H1 (cell line): ENCODE results near the gene DPT. TPM values are rescaled to one million over a fixed set of nuclear protein-coding genes. Genes with fewer than 3 reads are reported as not detected.

Source experiments
- CTCF ChIA-PET: fragments of 300-600 bp; sonication (Branson Sonifier 250); formaldehyde crosslinking; loops from one replicate; lab custom pipeline; 2021; ENCODE audit not compliant: partially characterized antibody; lab: Charles Lee
- POLR2A ChIA-PET: fragments of 300-600 bp; sonication (Branson Sonifier 250); formaldehyde crosslinking; loops from one replicate; lab custom pipeline; 2021; ENCODE audit warnings: inconsistent platforms; ENCODE audit not compliant: partially characterized antibody; lab: Charles Lee
- DNase-seq, 2 experiments: peaks; one replicate each; pipeline versions ENCODE4 v3.0.0 to v3.0.0-alpha.2; 2010 to 2022; ENCODE audit warnings: low spot score in 2 of 2, low read depth in 1 of 2, mixed read lengths in 1 of 2
- FAIRE-seq: peaks from 2 replicates; lab custom pipeline; 2011; peaks lifted over from hg19 to GRCh38; lab: Jason Lieb, UNC
- H2AFZ ChIP-seq: 2 replicates; pipeline ENCODE4 v1.8.1; 2012; ENCODE audit warnings: low read length, inconsistent platforms
- H2AK5ac ChIP-seq: 2 replicates; pipeline ENCODE4 v1.6.1; 2013; ENCODE audit warnings: low read depth, low read length
- H2BK120ac ChIP-seq: replicated peaks from 2 replicates; pipeline ENCODE3; 2013; ENCODE audit warnings: low read depth, low read length, inconsistent platforms
- H2BK12ac ChIP-seq: 2 replicates; pipeline ENCODE4 v1.6.1; 2013; ENCODE audit warnings: low read depth, low read length
- H2BK15ac ChIP-seq: 2 replicates; pipeline ENCODE4 v1.6.1; 2013; ENCODE audit warnings: low read length
- H2BK20ac ChIP-seq: 2 replicates; pipeline ENCODE4 v1.6.1; 2013; ENCODE audit warnings: low read length
- H2BK5ac ChIP-seq: 2 replicates; pipeline ENCODE4 v1.6.1; 2013; ENCODE audit warnings: low read depth, low read length
- H3K14ac ChIP-seq: 2 replicates; pipeline ENCODE4 v1.6.1; 2013; ENCODE audit warnings: inconsistent platforms; ENCODE audit not compliant: insufficient read length
- H3K18ac ChIP-seq: 2 replicates; pipeline ENCODE4 v1.6.1; 2013; ENCODE audit warnings: low read length; ENCODE audit errors: extremely low read depth
- H3K23ac ChIP-seq: 2 replicates; pipeline ENCODE4 v1.6.1; 2013; ENCODE audit warnings: inconsistent platforms; ENCODE audit not compliant: insufficient read length
- H3K23me2 ChIP-seq: 2 replicates; pipeline ENCODE4 v1.6.1; 2013; ENCODE audit warnings: low read depth, low read length
- H3K27ac ChIP-seq: 2 replicates; pipeline ENCODE4 v1.6.1; 2011; ENCODE audit warnings: low read depth, low read length, inconsistent platforms
- H3K27me3 ChIP-seq, 4 experiments: replicated peaks in 1 of 4; 1 replicate in 1 of 4; 2 replicates in 3 of 4; pipeline versions ENCODE4 v1.6.1 to v1.8.1; 2011 to 2013; ENCODE audit warnings: low read length in 3 of 4, mild to moderate bottlenecking in 3 of 4, inconsistent platforms in 2 of 4, mixed read lengths in 2 of 4, moderate library complexity in 1 of 4; ENCODE audit not compliant: control insufficient read depth in 3 of 4, insufficient read depth in 3 of 4; ENCODE audit errors: extremely low read depth in 1 of 4
- H3K36me3 ChIP-seq, 4 experiments: 2 replicates each; pipeline versions ENCODE4 v1.6.1 to v1.8.1; 2011 to 2013; ENCODE audit warnings: mild to moderate bottlenecking in 4 of 4, low read length in 3 of 4, moderate library complexity in 2 of 4, control low read depth in 1 of 4, inconsistent platforms in 1 of 4; ENCODE audit not compliant: insufficient read depth in 4 of 4, control insufficient read depth in 2 of 4
- H3K4ac ChIP-seq: replicated peaks from 2 replicates; pipeline ENCODE3; 2013; ENCODE audit warnings: low read length, low read depth, mixed read lengths, inconsistent platforms; ENCODE audit not compliant: insufficient read length
- H3K4me1 ChIP-seq, 4 experiments: replicated peaks in 1 of 4; 1 replicate in 1 of 4; 2 replicates in 3 of 4; pipeline versions ENCODE4 v1.6.1 to v1.8.1; 2011 to 2013; ENCODE audit warnings: low read length in 3 of 4, inconsistent platforms in 2 of 4, mixed read lengths in 1 of 4; ENCODE audit not compliant: insufficient read depth in 4 of 4, control insufficient read depth in 3 of 4
- H3K4me2 ChIP-seq, 2 experiments: 2 replicates each; pipeline versions ENCODE4 v1.6.1 to v1.8.1; 2011 to 2013; ENCODE audit warnings: low read depth in 2 of 2, low read length in 2 of 2, control low read depth in 1 of 2, inconsistent platforms in 1 of 2, mild to moderate bottlenecking in 1 of 2; ENCODE audit not compliant: insufficient read depth in 1 of 2
- H3K4me3 ChIP-seq, 4 experiments: fragments of 200-600, 300-600 bp in 1 of 4; sonication (generic), shearing (Covaris generic), sonication (Bioruptor Twin) in 1 of 4; 2 replicates each; pipeline versions ENCODE4 v1.5.1 to v1.8.1; 2011 to 2016; ENCODE audit warnings: low read length in 4 of 4, low read depth in 3 of 4, control low read depth in 2 of 4, inconsistent platforms in 2 of 4, mild to moderate bottlenecking in 2 of 4, mixed read lengths in 1 of 4, moderate library complexity in 1 of 4; ENCODE audit not compliant: insufficient read depth in 2 of 4; ENCODE audit errors: extremely low read depth in 1 of 4
- H3K56ac ChIP-seq: replicated peaks from 2 replicates; pipeline ENCODE3; 2013; ENCODE audit warnings: low read depth, mild to moderate bottlenecking, mixed read lengths, low read length, inconsistent platforms; ENCODE audit not compliant: insufficient read length
- H3K79me1 ChIP-seq: 2 replicates; pipeline ENCODE4 v1.6.1; 2013; ENCODE audit warnings: low read depth, low read length, control low read depth
- H3K79me2 ChIP-seq, 2 experiments: 2 replicates each; pipeline versions ENCODE4 v1.6.1 to v1.8.1; 2012 to 2013; ENCODE audit warnings: low read length in 2 of 2, mild to moderate bottlenecking in 2 of 2, inconsistent platforms in 1 of 2; ENCODE audit not compliant: insufficient read depth in 2 of 2, control insufficient read depth in 1 of 2
- H3K9ac ChIP-seq, 4 experiments: replicated peaks in 1 of 4; 1 replicate in 1 of 4; 2 replicates in 3 of 4; pipeline versions ENCODE4 v1.6.1 to v1.8.1; 2011 to 2013; ENCODE audit warnings: low read depth in 3 of 4, low read length in 3 of 4, control low read depth in 2 of 4, mild to moderate bottlenecking in 2 of 4, moderate library complexity in 2 of 4, inconsistent platforms in 1 of 4; ENCODE audit errors: extremely low read depth in 1 of 4
- H3K9me3 ChIP-seq, 2 experiments: 2 replicates each; pipeline versions ENCODE4 v1.6.1 to v1.8.1; 2012 to 2013; ENCODE audit warnings: mild to moderate bottlenecking in 2 of 2, moderate library complexity in 2 of 2, control low read depth in 1 of 2, inconsistent platforms in 1 of 2, low read depth in 1 of 2, low read length in 1 of 2, mixed read lengths in 1 of 2; ENCODE audit not compliant: insufficient read depth in 2 of 2
- H4K20me1 ChIP-seq, 2 experiments: replicated peaks in 1 of 2; 2 replicates each; pipeline versions ENCODE3 to v1.8.1; 2011 to 2013; ENCODE audit warnings: inconsistent platforms in 2 of 2, low read length in 2 of 2, mild to moderate bottlenecking in 1 of 2; ENCODE audit not compliant: insufficient read depth in 2 of 2, control insufficient read depth in 1 of 2
- H4K5ac ChIP-seq: 2 replicates; pipeline ENCODE4 v1.6.1; 2013; ENCODE audit warnings: low read length, low read depth, mixed read lengths, inconsistent platforms; ENCODE audit not compliant: insufficient read length
- H4K8ac ChIP-seq: 2 replicates; pipeline ENCODE4 v1.8.0; 2013; ENCODE audit warnings: mild to moderate bottlenecking, moderate library complexity, low read length, inconsistent platforms; ENCODE audit not compliant: insufficient read depth; ENCODE audit errors: extremely low read depth
- H4K91ac ChIP-seq: replicated peaks from 2 replicates; pipeline ENCODE3; 2013; ENCODE audit warnings: low read length, mixed read lengths, inconsistent platforms; ENCODE audit not compliant: insufficient read length
- ATF2 ChIP-seq: IDR thresholded peaks from 2 replicates; pipeline ENCODE4 v1.6.1; 2012; ENCODE audit warnings: low read length, inconsistent platforms
- BACH1 ChIP-seq: IDR thresholded peaks from 2 replicates; pipeline ENCODE4 v1.6.1; 2012; ENCODE audit warnings: low read length, improper control_type of control experiment
- EP300 ChIP-seq, 2 experiments: IDR thresholded peaks; 1 replicate in 1 of 2; 2 replicates in 1 of 2; pipeline ENCODE4 v1.6.1; 2011 to 2012; ENCODE audit warnings: low read depth in 2 of 2, low read length in 2 of 2, mild to moderate bottlenecking in 2 of 2, borderline replicate concordance in 1 of 2, inconsistent platforms in 1 of 2, moderate library complexity in 1 of 2
- GABPA ChIP-seq: IDR thresholded peaks from 2 replicates; pipeline ENCODE4 v1.6.1; 2011; ENCODE audit warnings: mild to moderate bottlenecking, low read length, moderate library complexity, borderline replicate concordance; ENCODE audit not compliant: insufficient read depth
- HDAC6 ChIP-seq: IDR thresholded peaks from one replicate; pipeline ENCODE4 v1.7.1; 2012; ENCODE audit warnings: low read depth, mild to moderate bottlenecking, inconsistent platforms, low read length, moderate library complexity
- KDM1A ChIP-seq: fragments of 200-600, 300-600 bp; sonication (generic); IDR thresholded peaks from 2 replicates; pipeline ENCODE4 v1.7.1; 2016; ENCODE audit warnings: mild to moderate bottlenecking, low read length, borderline replicate concordance
- NANOG ChIP-seq: IDR thresholded peaks from 2 replicates; pipeline ENCODE4 v1.6.1; 2011; ENCODE audit warnings: low read length, low read depth, mild to moderate bottlenecking, inconsistent platforms; ENCODE audit not compliant: insufficient read depth, poor library complexity, severe bottlenecking
- PHF8 ChIP-seq: fragments of 200-600 bp; sonication (generic); conservative IDR thresholded peaks from 2 replicates; pipeline ENCODE4 v1.7.1; 2012; ENCODE audit warnings: low read depth, mild to moderate bottlenecking, inconsistent platforms, low read length, moderate library complexity
- POLR2AphosphoS5 ChIP-seq: IDR thresholded peaks from 2 replicates; pipeline ENCODE4 v1.6.1; 2011; ENCODE audit warnings: low read depth, low read length
- RAD21 ChIP-seq, 2 experiments: IDR thresholded peaks in 1 of 2; conservative IDR thresholded peaks in 1 of 2; 2 replicates each; pipeline ENCODE4 v1.6.1; 2011; ENCODE audit warnings: low read depth in 2 of 2, low read length in 2 of 2, improper control_type of control experiment in 1 of 2, inconsistent platforms in 1 of 2, mild to moderate bottlenecking in 1 of 2, moderate library complexity in 1 of 2
- SP4 ChIP-seq: IDR thresholded peaks from 2 replicates; pipeline ENCODE4 v1.6.1; 2012; ENCODE audit warnings: low read length, inconsistent platforms
- TAF1 ChIP-seq: IDR thresholded peaks from 2 replicates; pipeline ENCODE4 v1.6.1; 2011; ENCODE audit warnings: mild to moderate bottlenecking, low read depth, low read length
- TCF12 ChIP-seq: IDR thresholded peaks from 2 replicates; pipeline ENCODE4 v1.6.1; 2011; ENCODE audit warnings: low read depth, mild to moderate bottlenecking, low read length
- WGBS, 2 experiments: shearing (Covaris generic) in 1 of 2; methylation state at CpG; one replicate each; pipeline versions ENCODE4 v1.1.6 to v1.1.7; 2013 to 2015; ENCODE audit warnings: low lambda C conversion rate in 2 of 2, mixed read lengths in 2 of 2, inconsistent platforms in 1 of 2, low coverage in 1 of 2, missing lambda C conversion rate in 1 of 2; ENCODE audit not compliant: insufficient replicate concordance in 2 of 2, insufficient coverage in 1 of 2, insufficient read length in 1 of 2; ENCODE audit errors: extremely low coverage in 1 of 2, missing lambda C conversion rate in 1 of 2; 5-methylcytosine and 5-hydroxymethylcytosine counted together
- polyA plus RNA-seq, 7 experiments: library from polyadenylated mRNA; depleted of rRNA in 3 of 7; stranded (reverse) in 5 of 7; unstranded in 2 of 7; fragments of >200 nt in 5 of 7; fragments of 200-250 nt in 2 of 7; gene quantifications; 1 replicate in 5 of 7; 2 replicates in 1 of 7; 4 replicates in 1 of 7; pipeline versions ENCODE4 v1.2.1 to v1.2.3, GENCODE V29; 2011 to 2013; ENCODE audit warnings: missing spikeins in 2 of 7, mixed read lengths in 2 of 7
- total RNA-seq: library from RNA; stranded (reverse); fragmentation: NEBNext Ultra II Directional; extraction: Animal tissue kit (Norgen Biotek cat#: 25700); gene quantifications from 2 replicates; pipeline ENCODE4 v1.2.1, GENCODE V29; 2021

The DPT gene
- total and polyA plus RNA-seq, 2 of the 8 experiments (the other 6 are each of a cell fraction or from before 2014, with no cell fraction given), result not detected

GRCh38 chr1:168735974-168736373 is 7.0 kb upstream of the DPT start:
- Histone ChIP-seq H3K79me2 (no peaks in the 10 kb centered on the region), H2BK20ac (no peak overlapping the region), H2AK5ac (no peak overlapping the region), H3K4ac (no peak overlapping the region), H3K23me2 (no peaks in the 10 kb centered on the region; the same call in 1 of the 2 replicates), H2BK120ac (no peak overlapping the region), H4K20me1 (no peaks in the 10 kb centered on the region), H3K4me2 (no peak overlapping the region), H4K91ac (no peak overlapping the region), H3K18ac (no peak overlapping the region), H4K8ac (no peak overlapping the region), H2BK15ac (no peak overlapping the region), H3K56ac (no peak overlapping the region), H3K23ac (no peak overlapping the region), H3K14ac (no peak overlapping the region), H3K27me3 (no peaks in the 10 kb centered on the region), H3K79me1 (no peaks in the 10 kb centered on the region), H3K9ac (no peak overlapping the region), H3K36me3 (no peaks in the 10 kb centered on the region), H3K4me3 (no peak overlapping the region), H3K4me1 (no peaks in the 10 kb centered on the region), H2BK5ac (no peak overlapping the region), H2BK12ac (no peak overlapping the region), H4K5ac (no peak overlapping the region), H3K27ac (no peak overlapping the region), H3K9me3 (no peaks in the 10 kb centered on the region), H2AFZ (no peak overlapping the region)
- WGBS, 2 experiments, result 84% methylated on average over 5 of the region's 5 CpGs; no CpG with 5 or more reads in 1 of the 2 experiments
- CTCF ChIA-PET, result interaction anchor here (1.0 to 1.7 kb wide), 2 partner anchors 98 to 373 kb away, joined by 3 to 5 read pairs; no protein-coding TSS in a partner anchor
- POLR2A ChIA-PET, result no interaction called here
- DNase-seq (no peak), FAIRE-seq (no peak)
- TF ChIP-seq ATF2, result no peak
- no peak for TF ChIP-seq NANOG
- TF ChIP-seq BACH1, result no peak
- no peak for TF ChIP-seq TAF1
- TF ChIP-seq PHF8, result no peak
- TF ChIP-seq EP300 (IDR thresholded peaks at IDR 0.05; ENCODE audit: borderline replicate concordance in 1 of 2, low read depth in 2 of 2, low read length in 2 of 2), result no peak
- no peak for TF ChIP-seq HDAC6
- no peak for TF ChIP-seq KDM1A
- TF ChIP-seq TCF12, result no peak
- no peak for TF ChIP-seq RAD21 (IDR thresholded peaks at IDR 0.05 in 1 of 2, conservative IDR thresholded peaks at IDR 0.05 in 1 of 2; ENCODE audit: low read depth in 2 of 2, low read length in 2 of 2)
- no peak for TF ChIP-seq POLR2AphosphoS5
- TF ChIP-seq GABPA, result no peak
- no peak for TF ChIP-seq SP4
